ENCODE measurements around the gene YEATS2.
A peak's percentile ranks its signal among the peaks of the same experiment; 100 is the strongest.

The YEATS2 gene

DNA sequence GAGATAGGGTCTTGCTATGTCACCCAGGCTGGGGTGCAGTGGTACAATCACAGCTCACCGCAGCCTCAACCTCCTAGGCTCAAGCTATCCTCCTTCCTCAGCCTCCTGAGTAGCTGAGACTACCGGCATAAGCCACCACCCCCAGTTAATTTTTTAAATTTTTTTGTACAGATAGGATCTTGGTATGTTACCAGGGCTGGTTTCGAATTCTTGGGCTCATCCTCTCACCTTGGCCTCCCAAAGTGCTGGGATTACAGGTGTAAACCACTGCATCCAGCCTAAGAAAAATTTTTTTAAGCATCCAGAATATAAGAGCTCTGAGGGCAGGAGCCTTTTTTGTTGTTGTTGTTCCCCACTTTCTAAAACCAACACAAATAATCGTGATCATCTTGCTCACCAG lies 142.2 kb downstream of the YEATS2 start:
- DNase-seq (no peak), ATAC-seq (no peak)

DNA sequence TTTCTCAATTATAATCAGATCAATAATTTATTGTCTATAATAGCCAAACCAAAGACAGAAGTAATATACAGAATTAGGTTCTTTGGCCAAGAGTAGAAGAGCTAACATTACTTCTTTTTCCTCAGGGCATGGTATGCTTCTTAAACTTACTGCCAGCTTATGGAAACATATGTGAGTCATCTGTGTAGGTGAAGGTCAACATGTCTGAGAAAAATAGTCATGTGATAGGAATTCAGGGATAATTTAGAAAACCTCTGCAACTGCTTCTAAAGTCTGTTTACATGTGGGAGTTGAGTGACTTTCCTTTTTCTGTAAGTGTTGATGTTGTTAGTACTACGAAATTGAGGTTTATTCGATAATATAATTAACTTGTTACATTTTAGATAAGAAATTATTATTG lies 147.0 kb downstream of the YEATS2 start:
- DNase-seq, result no peak
- ATAC-seq, result peak; percentile 87

DNA sequence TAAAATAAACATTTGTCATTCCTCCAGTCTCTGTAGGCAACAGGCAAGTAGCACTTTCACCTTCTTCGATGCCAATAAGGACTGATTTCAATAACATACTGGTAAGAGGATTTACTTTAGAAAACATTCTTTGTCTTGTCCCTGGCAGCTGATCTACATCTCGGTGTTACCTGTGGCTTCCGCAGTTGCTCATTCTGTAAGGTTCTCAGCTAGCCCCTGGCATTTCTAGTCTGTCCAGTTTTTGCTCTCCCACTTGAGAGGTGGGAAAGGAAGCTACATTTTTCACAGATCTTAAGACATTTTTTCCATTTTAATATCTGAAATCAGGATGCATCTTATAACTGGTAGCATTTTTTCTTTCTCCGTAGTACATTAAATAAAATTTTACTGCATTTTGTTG lies 147.5 kb downstream of the YEATS2 start:
- ATAC-seq (no peak), DNase-seq (no peak)

DNA sequence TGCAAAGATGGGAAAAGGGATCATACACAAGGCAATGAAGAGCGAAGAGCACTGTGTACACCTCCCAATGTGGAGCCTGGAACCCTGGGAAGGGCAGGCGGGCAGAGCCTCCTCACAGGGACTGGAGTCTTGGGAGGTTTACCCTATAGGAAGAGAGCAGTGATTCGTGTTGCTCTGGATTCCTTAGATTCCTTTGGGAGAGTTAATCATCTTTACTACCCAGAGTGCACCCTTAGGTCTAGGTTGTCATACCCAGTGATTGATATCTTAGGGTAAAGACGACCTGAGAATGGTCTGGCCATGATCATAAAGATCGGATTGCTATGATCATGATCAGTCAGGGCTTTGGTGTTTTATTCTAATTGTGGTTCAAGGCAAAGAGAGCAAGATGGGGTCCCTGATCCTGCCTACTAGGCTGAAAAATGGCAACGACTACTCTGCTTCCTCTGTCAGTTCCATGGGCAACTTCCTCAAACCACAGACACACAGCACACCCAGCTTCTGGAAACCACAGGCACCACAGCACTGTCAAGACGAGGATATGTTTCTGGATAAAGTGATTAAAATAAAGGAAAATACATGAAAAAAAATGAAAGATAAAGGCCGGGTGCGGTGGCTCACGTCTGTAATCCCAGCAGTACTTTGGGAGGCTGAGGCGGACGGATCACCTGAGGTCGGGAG lies 148.2 kb downstream of the YEATS2 start:
- ATAC-seq, result no peak
- no peak for DNase-seq

DNA sequence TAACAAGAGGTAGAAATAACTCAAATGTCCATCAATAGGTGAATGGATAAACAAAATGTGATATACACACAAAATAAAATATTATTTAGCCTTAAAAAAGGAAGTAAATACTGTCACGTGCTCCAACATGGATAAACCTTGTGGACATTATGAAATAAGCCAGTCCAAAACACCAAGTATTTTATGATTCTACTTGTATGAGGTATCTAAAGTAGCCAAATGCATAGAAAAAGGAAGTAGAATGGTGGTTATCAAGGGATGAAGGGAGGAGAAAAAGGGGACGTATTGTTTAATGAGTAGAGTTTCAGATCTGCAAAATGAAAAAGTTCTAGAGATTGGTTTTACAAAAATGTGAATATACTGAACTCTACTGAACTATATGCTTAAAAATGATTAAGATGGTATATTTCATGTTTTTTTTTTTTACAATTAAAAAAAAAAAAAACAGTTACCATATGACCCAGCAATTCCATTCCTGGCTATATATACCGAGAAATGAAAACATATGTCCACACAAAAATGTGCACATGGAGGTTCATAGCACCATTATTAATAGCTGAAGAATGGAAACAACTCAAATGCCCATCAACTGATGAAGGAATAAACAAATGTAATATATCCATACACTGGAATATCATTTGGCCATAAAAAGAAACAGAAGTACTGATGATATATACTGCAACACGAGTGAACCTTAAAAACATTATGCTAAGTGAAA lies 156.9 kb downstream of the YEATS2 start:
- DNase-seq (no peak), ATAC-seq (no peak)

DNA sequence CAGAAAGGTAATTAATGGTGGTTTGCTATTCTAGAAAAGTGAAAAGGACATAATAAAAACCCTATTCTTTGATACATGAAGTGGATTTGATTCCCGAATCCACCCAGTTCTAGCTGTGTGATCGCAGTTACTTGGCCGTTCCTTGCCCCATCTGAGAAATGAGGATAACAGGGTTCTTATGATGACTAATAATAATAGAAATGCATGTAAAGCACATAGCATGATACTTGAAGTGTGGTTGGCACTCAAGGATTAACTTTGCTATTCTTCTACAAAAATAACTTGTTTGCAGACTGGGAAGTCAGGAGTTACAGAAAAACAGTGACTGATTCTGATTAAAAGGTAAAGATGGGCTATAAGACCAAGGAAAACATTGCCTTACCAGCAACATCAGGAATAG lies 160.3 kb downstream of the YEATS2 start:
- ATAC-seq (no peak), DNase-seq (no peak)

All from stimulated activated naive CD8-positive, alpha-beta T cell treated with anti-CD3 and anti-CD28 coated beads, Interleukin-15, Interleukin-2, amounts not matched to agents 100 U/mL and 50 U/mL, for 24 hours (primary cell).